HEK293 (cell line): Measurements from ENCODE around the gene ACSM2A.

Experiments used
- CTCF ChIA-PET: fragments of 350-600 bp; formaldehyde crosslinking; extraction: SDS; loops from one replicate; lab custom pipeline; 2021; ENCODE audit warnings: antibody characterized with exemption; lab: Yijun Ruan, JAX
- POLR2A ChIA-PET: fragments of 300-600 bp; formaldehyde crosslinking; extraction: SDS; loops from one replicate; lab custom pipeline; 2020; ENCODE audit warnings: antibody characterized with exemption, inconsistent platforms; lab: Yijun Ruan, JAX
- H3K27ac ChIP-seq: fragments of 200-500 bp; sonication (Bioruptor generic); 2 replicates; pipeline ENCODE4 v1.5.1; 2014; ENCODE audit warnings: low read depth, low read length, control low read depth, inconsistent platforms; ENCODE audit errors: extremely low read depth
- H3K36me3 ChIP-seq, 2 experiments: fragments of 200-500 bp in 1 of 2; sonication (Bioruptor generic) in 1 of 2; 1 replicate in 1 of 2; 2 replicates in 1 of 2; pipeline ENCODE4 v1.5.1; 2014 to 2017; ENCODE audit warnings: inconsistent platforms in 2 of 2, low read length in 2 of 2; ENCODE audit not compliant: control insufficient read depth in 2 of 2, insufficient read depth in 1 of 2
- H3K4me1 ChIP-seq: fragments of 200-500 bp; sonication (Bioruptor generic); 2 replicates; pipeline ENCODE4 v1.5.1; 2014; ENCODE audit warnings: mild to moderate bottlenecking, low read length, inconsistent platforms; ENCODE audit not compliant: control insufficient read depth, insufficient read depth
- H3K4me3 ChIP-seq: 2 replicates; pipeline ENCODE4 v1.5.1; 2011; ENCODE audit warnings: low read depth, mild to moderate bottlenecking, control low read depth, low read length, moderate library complexity
- H3K9me3 ChIP-seq: fragments of 200-500 bp; sonication (Bioruptor generic); 2 replicates; pipeline ENCODE4 v1.5.1; 2014; ENCODE audit warnings: low read depth, low read length, inconsistent platforms; ENCODE audit not compliant: control insufficient read depth, insufficient read depth
- HIC1 ChIP-seq: fragments of 450-650 bp; formaldehyde crosslinking; IDR thresholded peaks from 2 replicates; pipeline ENCODE4 v1.5.1; 2016; ENCODE audit warnings: missing biosample characterization, missing genetic modification characterization
- KLF8 ChIP-seq: fragments of 450-650 bp; formaldehyde crosslinking; IDR thresholded peaks from 2 replicates; pipeline ENCODE4 v1.5.1; 2016; ENCODE audit warnings: missing biosample characterization, missing genetic modification characterization
- PBX3 ChIP-seq: sonication (generic); formaldehyde crosslinking; IDR thresholded peaks from 2 replicates; pipeline ENCODE4 v1.8.1; 2022; ENCODE audit warnings: mild to moderate bottlenecking, moderate library complexity, missing genetic modification reagents
- ZBTB26 ChIP-seq: fragments of 450-650 bp; formaldehyde crosslinking; optimal IDR thresholded peaks from 2 replicates; pipeline ENCODE3; 2016; ENCODE audit warnings: missing biosample characterization, mild to moderate bottlenecking, missing genetic modification characterization
- ZFP3 ChIP-seq: fragments of 450-650 bp; formaldehyde crosslinking; IDR thresholded peaks from 2 replicates; pipeline ENCODE4 v1.5.1; 2016; ENCODE audit warnings: low read depth, missing biosample characterization, missing genetic modification characterization
- ZIC2 ChIP-seq: fragments of 450-650 bp; formaldehyde crosslinking; IDR thresholded peaks from 2 replicates; pipeline ENCODE4 v1.5.1; 2016; ENCODE audit warnings: missing biosample characterization, missing genetic modification characterization
- ZNF112 ChIP-seq: fragments of 450-650 bp; formaldehyde crosslinking; IDR thresholded peaks from 2 replicates; pipeline ENCODE4 v1.5.0; 2017; ENCODE audit warnings: missing biosample characterization, missing genetic modification characterization
- ZNF140 ChIP-seq: fragments of 450-650 bp; formaldehyde crosslinking; IDR thresholded peaks from 2 replicates; pipeline ENCODE4 v1.5.1; 2016; ENCODE audit warnings: missing biosample characterization, missing genetic modification characterization
- ZNF23 ChIP-seq: fragments of 450-650 bp; formaldehyde crosslinking; IDR thresholded peaks from 2 replicates; pipeline ENCODE4 v1.5.1; 2016; ENCODE audit warnings: missing biosample characterization, missing genetic modification characterization, borderline replicate concordance
- ZNF274 ChIP-seq, 2 experiments: fragments of 200-500 bp in 1 of 2; fragments of 450-650 bp in 1 of 2; sonication (Bioruptor generic) in 1 of 2; formaldehyde crosslinking in 1 of 2; IDR thresholded peaks; 2 replicates each; pipeline versions ENCODE4 v1.5.1 to v1.6.1; 2014 to 2016; ENCODE audit warnings: borderline replicate concordance in 1 of 2, inconsistent platforms in 1 of 2, low read length in 1 of 2, missing biosample characterization in 1 of 2, missing genetic modification characterization in 1 of 2
- ZNF324 ChIP-seq: fragments of 450-650 bp; formaldehyde crosslinking; IDR thresholded peaks from 2 replicates; pipeline ENCODE4 v1.5.1; 2016; ENCODE audit warnings: missing biosample characterization, missing genetic modification characterization
- ZNF404 ChIP-seq: fragments of 450-650 bp; formaldehyde crosslinking; IDR thresholded peaks from 2 replicates; pipeline ENCODE4 v1.5.1; 2017; ENCODE audit warnings: missing biosample characterization, missing genetic modification characterization
- ZNF654 ChIP-seq: fragments of 450-650 bp; formaldehyde crosslinking; IDR thresholded peaks from 2 replicates; pipeline ENCODE4 v1.5.1; 2016; ENCODE audit warnings: low read depth, missing biosample characterization, missing genetic modification characterization
- ZNF776 ChIP-seq: fragments of 450-650 bp; formaldehyde crosslinking; IDR thresholded peaks from 2 replicates; pipeline ENCODE4 v1.5.0; 2017; ENCODE audit warnings: missing biosample characterization, missing genetic modification characterization, borderline replicate concordance
- TF ChIP-seq, protein P1 (sequence below): fragments of 450-650 bp; formaldehyde crosslinking; IDR thresholded peaks from 2 replicates; pipeline ENCODE4 v1.5.1; 2017; ENCODE audit warnings: missing biosample characterization, missing genetic modification characterization
- TF ChIP-seq, protein P2 (sequence below): fragments of 450-650 bp; formaldehyde crosslinking; IDR thresholded peaks from 2 replicates; pipeline ENCODE4 v1.5.1; 2017; ENCODE audit warnings: missing biosample characterization, missing genetic modification characterization
- TF ChIP-seq, protein P3 (sequence below): fragments of 450-650 bp; formaldehyde crosslinking; IDR thresholded peaks from 2 replicates; pipeline ENCODE4 v1.5.1; 2016; ENCODE audit warnings: missing biosample characterization, missing genetic modification characterization
- TF ChIP-seq, protein P4 (sequence below): fragments of 450-650 bp; formaldehyde crosslinking; conservative IDR thresholded peaks from 2 replicates; pipeline ENCODE4 v1.5.1; 2016; ENCODE audit warnings: low read depth, missing biosample characterization, missing genetic modification characterization

ACSM2A gene

GRCh38 chr16:20510323-20510722 is 59.0 kb downstream of the ACSM2A start (continued):
- TF ChIP-seq, protein P1, sequence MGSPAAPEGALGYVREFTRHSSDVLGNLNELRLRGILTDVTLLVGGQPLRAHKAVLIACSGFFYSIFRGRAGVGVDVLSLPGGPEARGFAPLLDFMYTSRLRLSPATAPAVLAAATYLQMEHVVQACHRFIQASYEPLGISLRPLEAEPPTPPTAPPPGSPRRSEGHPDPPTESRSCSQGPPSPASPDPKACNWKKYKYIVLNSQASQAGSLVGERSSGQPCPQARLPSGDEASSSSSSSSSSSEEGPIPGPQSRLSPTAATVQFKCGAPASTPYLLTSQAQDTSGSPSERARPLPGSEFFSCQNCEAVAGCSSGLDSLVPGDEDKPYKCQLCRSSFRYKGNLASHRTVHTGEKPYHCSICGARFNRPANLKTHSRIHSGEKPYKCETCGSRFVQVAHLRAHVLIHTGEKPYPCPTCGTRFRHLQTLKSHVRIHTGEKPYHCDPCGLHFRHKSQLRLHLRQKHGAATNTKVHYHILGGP (tag by site-specific recombination): no peak
- TF ChIP-seq, protein P2, sequence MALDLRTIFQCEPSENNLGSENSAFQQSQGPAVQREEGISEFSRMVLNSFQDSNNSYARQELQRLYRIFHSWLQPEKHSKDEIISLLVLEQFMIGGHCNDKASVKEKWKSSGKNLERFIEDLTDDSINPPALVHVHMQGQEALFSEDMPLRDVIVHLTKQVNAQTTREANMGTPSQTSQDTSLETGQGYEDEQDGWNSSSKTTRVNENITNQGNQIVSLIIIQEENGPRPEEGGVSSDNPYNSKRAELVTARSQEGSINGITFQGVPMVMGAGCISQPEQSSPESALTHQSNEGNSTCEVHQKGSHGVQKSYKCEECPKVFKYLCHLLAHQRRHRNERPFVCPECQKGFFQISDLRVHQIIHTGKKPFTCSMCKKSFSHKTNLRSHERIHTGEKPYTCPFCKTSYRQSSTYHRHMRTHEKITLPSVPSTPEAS (tag by site-specific recombination): no peak
- no peak for TF ChIP-seq ZBTB26 (tag by site-specific recombination)
- no peak for TF ChIP-seq ZNF112 (tag by site-specific recombination)

DNA sequence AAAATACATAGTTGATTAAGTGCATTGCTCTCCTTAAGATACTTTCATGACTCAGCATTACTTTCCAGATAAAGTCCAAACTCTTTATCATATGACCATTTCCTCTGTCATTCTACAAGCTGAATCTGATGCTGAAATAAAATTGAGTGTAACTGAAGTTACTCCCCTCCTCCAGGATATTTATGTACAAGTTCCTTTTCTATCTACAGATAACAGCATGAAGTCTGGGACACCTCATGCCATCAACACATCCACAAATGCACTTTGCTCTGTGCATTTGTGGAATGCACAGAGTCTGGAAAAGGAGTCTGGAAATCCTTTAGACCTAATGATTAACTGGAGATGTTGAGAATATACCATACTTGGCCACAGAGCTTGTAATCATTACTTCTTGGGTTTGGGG is 64.4 kb downstream of the ACSM2A start:
- Histone ChIP-seq H3K4me1 (no peaks in the 10 kb centered on the region), H3K36me3 (no peaks in the 10 kb centered on the region), H3K4me3 (no peak overlapping the region), H3K9me3 (no peaks in the 10 kb centered on the region), H3K27ac (no peak overlapping the region)
- TF ChIP-seq ZFP3 (tag by site-specific recombination) (no peak), ZNF404 (tag by site-specific recombination) (no peak), ZNF23 (tag by site-specific recombination) (no peak), ZNF776 (tag by site-specific recombination) (no peak), ZIC2 (tag by site-specific recombination) (no peak)
- TF ChIP-seq, protein P3, sequence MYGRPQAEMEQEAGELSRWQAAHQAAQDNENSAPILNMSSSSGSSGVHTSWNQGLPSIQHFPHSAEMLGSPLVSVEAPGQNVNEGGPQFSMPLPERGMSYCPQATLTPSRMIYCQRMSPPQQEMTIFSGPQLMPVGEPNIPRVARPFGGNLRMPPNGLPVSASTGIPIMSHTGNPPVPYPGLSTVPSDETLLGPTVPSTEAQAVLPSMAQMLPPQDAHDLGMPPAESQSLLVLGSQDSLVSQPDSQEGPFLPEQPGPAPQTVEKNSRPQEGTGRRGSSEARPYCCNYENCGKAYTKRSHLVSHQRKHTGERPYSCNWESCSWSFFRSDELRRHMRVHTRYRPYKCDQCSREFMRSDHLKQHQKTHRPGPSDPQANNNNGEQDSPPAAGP (tag by site-specific recombination): no peak
- ChIA-PET CTCF (no interaction called here), POLR2A (no interaction called here)

GRCh38 chr16:20517149-20517548 is 65.8 kb downstream of the ACSM2A start:
- no peak overlapping the region for H3K4me3 ChIP-seq
- H3K9me3 ChIP-seq: no peaks in the 10 kb centered on the region
- H3K36me3 ChIP-seq: no peaks in the 10 kb centered on the region
- no peaks in the 10 kb centered on the region for H3K4me1 ChIP-seq
- CTCF ChIA-PET: no interaction called here
- H3K27ac ChIP-seq: no peak overlapping the region
- POLR2A ChIA-PET: no interaction called here
- no peak for TF ChIP-seq ZNF140
- TF ChIP-seq HIC1 (tag by site-specific recombination): no peak
- no peak for TF ChIP-seq ZNF274 (IDR thresholded peaks at IDR 0.05; ENCODE audit: low read length)
- TF ChIP-seq ZNF274 (tag by site-specific recombination; IDR thresholded peaks at IDR 0.05; ENCODE audit: borderline replicate concordance): no peak
- no peak for TF ChIP-seq KLF8
- no peak for TF ChIP-seq PBX3 (CRISPR knock-in tag)
- no peak for TF ChIP-seq ZNF324 (tag by site-specific recombination)
- TF ChIP-seq, protein P4, sequence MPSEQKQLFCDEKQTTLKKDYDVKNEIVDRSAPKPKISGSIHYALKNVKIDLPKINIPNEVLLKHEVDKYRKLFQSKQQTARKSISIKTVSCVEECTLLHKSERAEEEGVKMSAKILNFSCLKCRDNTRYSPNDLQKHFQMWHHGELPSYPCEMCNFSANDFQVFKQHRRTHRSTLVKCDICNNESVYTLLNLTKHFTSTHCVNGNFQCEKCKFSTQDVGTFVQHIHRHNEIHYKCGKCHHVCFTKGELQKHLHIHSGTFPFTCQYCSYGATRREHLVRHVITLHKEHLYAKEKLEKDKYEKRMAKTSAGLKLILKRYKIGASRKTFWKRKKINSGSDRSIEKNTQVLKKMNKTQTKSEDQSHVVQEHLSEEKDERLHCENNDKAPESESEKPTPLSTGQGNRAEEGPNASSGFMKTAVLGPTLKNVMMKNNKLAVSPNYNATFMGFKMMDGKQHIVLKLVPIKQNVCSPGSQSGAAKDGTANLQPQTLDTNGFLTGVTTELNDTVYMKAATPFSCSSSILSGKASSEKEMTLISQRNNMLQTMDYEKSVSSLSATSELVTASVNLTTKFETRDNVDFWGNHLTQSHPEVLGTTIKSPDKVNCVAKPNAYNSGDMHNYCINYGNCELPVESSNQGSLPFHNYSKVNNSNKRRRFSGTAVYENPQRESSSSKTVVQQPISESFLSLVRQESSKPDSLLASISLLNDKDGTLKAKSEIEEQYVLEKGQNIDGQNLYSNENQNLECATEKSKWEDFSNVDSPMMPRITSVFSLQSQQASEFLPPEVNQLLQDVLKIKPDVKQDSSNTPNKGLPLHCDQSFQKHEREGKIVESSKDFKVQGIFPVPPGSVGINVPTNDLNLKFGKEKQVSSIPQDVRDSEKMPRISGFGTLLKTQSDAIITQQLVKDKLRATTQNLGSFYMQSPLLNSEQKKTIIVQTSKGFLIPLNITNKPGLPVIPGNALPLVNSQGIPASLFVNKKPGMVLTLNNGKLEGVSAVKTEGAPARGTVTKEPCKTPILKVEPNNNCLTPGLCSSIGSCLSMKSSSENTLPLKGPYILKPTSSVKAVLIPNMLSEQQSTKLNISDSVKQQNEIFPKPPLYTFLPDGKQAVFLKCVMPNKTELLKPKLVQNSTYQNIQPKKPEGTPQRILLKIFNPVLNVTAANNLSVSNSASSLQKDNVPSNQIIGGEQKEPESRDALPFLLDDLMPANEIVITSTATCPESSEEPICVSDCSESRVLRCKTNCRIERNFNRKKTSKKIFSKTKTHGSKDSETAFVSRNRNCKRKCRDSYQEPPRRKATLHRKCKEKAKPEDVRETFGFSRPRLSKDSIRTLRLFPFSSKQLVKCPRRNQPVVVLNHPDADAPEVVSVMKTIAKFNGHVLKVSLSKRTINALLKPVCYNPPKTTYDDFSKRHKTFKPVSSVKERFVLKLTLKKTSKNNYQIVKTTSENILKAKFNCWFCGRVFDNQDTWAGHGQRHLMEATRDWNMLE: no peak
- no peak for TF ChIP-seq ZNF654
